Kidney epithelial cell (primary cell): ENCODE data around the gene NUCKS1. TPM values are rescaled to one million over a fixed set of nuclear protein-coding genes. Genes with fewer than 3 reads are reported as not detected.
"Not testable (repeated sequence)": the region's sequence is repeated elsewhere in the genome, so short reads cannot be mapped to it uniquely, and the experiment has no call there.

ENCODE experiments used
- DNase-seq: peaks from one replicate; pipeline ENCODE4 v3.0.0-alpha.2; 2010; ENCODE audit warnings: low read depth
- H3K27me3 ChIP-seq: 2 replicates; pipeline ENCODE4 v1.6.0; 2011; ENCODE audit warnings: low read length; ENCODE audit not compliant: control insufficient read depth, insufficient read depth
- H3K36me3 ChIP-seq: 2 replicates; pipeline ENCODE4 v1.5.1; 2011; ENCODE audit warnings: low read length; ENCODE audit not compliant: control insufficient read depth, insufficient read depth
- H3K4me3 ChIP-seq: 2 replicates; pipeline ENCODE4 v1.5.1; 2011; ENCODE audit warnings: low read depth, mild to moderate bottlenecking, control low read depth, low read length
- total RNA-seq: library from RNA; depleted of rRNA; stranded (reverse); fragments of >200 nt; gene quantifications from 2 replicates; pipeline ENCODE4 v1.2.3, GENCODE V29; 2015
- TF ChIP-seq, protein P1 (sequence below): IDR thresholded peaks from 2 replicates; pipeline ENCODE4 v1.5.1; 2011; ENCODE audit warnings: mild to moderate bottlenecking, moderate library complexity, low read length, control low read depth, inconsistent platforms; ENCODE audit not compliant: insufficient read depth, poor library complexity, severe bottlenecking

Gene NUCKS1
- total RNA-seq, 1 donor from 2014 or later: 72.6 TPM

DNA sequence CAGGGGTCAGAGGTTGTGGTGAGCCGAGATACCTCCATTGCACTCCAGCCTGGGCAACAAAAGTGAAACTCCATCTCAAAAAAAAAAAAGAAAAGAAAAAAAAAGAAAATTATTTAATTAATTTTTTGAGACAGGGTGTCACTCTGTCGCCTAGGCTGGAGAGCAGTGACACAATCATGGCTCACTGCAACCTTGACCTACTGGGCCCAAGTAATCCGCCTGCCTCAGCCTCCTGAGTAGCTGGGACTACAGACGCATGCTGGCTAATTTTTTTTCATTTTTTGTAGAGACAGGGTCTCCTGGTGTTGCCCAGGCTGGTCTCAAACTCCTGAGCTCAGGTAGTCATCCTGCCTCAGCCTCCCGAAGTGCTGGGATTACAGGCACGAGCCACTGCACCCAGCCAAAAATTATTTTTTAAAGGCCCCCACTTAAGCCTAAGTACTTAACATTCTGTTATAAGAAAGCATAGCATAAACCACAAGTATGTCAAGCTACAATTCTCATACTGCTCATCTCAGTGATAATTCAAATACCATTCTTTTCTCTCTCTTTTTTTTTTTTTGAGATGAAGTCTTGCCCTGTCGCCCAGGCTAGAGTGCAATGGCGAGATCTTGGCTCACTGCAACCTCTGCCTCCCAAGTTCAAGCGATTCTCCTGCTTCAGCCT is 19.9 kb downstream of the NUCKS1 start:
- no peak for DNase-seq
- H3K27me3 ChIP-seq: no peaks in the 10 kb centered on the region
- no peaks in the 10 kb centered on the region for H3K36me3 ChIP-seq
- TF ChIP-seq, protein P1, sequence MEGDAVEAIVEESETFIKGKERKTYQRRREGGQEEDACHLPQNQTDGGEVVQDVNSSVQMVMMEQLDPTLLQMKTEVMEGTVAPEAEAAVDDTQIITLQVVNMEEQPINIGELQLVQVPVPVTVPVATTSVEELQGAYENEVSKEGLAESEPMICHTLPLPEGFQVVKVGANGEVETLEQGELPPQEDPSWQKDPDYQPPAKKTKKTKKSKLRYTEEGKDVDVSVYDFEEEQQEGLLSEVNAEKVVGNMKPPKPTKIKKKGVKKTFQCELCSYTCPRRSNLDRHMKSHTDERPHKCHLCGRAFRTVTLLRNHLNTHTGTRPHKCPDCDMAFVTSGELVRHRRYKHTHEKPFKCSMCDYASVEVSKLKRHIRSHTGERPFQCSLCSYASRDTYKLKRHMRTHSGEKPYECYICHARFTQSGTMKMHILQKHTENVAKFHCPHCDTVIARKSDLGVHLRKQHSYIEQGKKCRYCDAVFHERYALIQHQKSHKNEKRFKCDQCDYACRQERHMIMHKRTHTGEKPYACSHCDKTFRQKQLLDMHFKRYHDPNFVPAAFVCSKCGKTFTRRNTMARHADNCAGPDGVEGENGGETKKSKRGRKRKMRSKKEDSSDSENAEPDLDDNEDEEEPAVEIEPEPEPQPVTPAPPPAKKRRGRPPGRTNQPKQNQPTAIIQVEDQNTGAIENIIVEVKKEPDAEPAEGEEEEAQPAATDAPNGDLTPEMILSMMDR: no peak
- H3K4me3 ChIP-seq: no peak overlapping the region

DNA sequence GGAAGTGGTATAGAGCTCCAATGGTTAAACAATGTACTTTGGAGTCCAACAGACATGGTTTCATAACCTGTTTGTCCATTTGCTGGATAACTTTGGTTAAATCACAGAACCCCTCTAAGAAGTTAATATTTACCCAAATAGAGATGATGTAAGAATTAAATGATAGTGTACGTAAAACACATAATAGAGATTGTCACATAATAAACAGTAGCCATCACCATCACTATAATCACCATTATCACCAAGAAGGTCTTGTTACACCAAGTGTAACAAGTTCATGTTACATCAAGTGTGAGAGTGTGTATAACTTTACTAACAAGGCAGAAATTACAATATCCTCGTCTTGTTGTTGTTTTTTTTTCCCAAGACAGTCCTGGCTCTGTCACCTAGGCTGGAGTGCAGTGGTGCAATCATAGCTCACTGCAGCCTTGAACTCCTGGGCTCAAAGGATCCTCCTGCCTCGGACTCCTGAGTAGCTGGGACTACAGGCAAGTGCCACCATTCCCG is 23.3 kb downstream of the NUCKS1 start:
- Histone ChIP-seq H3K4me3 (no peak overlapping the region), H3K27me3 (no peaks in the 10 kb centered on the region), H3K36me3 (no peaks in the 10 kb centered on the region)
- DNase-seq: no peak
- TF ChIP-seq, protein P1: no peak

DNA sequence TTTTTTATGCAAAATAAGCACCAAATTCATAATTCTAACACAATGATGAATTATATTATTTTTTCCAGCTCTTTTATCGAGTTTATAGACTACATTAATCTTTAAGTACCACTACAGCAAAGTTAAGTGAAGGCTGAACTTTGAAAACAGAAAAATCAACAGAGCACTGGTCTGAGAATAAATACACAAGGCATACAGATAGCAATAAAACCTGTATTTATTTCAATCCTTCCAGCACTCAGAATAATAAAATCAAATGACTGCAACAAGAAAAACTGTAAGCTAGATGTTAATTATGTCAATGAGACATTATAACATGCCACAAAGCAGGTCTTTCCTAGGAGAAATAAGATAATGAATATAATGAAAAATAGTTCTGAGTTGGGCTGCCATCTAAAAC is 24.5 kb downstream of the NUCKS1 start:
- H3K4me3 ChIP-seq: no peak overlapping the region
- H3K36me3 ChIP-seq: no peaks in the 10 kb centered on the region
- TF ChIP-seq, protein P1: no peak
- H3K27me3 ChIP-seq: no peaks in the 10 kb centered on the region
- no peak for DNase-seq

DNA sequence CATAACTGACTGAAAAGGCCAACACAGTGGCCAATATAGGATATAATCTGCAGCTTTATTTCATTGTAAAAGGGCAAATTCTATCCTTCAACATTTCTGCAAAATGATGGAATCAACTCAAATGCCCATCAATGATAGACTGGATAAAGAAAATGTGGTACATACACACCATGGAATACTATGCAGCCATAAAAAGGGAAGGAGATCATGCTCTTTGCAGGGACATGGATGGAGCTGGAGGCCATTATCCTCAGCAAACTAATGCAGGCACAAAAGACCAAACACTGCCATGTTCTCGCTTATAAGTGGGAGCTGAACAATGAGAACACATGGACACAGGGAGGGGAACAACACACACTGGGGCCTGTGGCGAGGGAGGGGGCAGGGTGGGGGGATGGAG is 29.2 kb downstream of the NUCKS1 start:
- not testable (repeated sequence) for H3K4me3 ChIP-seq, H3K27me3 ChIP-seq, H3K36me3 ChIP-seq, DNase-seq

DNA sequence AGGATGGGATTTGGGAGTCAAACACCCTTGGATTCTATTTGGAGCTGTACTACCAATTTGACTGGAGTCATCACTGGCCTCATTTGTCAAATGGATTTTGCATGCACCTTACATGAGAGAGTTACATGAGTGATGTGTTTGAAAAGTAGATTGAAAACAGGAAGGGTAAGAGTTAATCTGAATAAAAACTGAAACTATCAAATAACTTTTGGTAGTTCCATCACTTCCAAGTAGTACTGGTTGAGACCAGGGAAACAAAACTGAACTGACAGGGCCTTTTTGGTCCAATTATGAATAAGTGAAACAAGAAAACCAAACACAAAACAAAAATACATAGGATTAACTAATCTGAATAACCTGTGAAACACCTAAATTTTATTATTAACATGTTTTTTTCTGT is 30.2 kb downstream of the NUCKS1 start:
- TF ChIP-seq, protein P1: no peak
- no peak overlapping the region for H3K4me3 ChIP-seq
- H3K27me3 ChIP-seq: no peaks in the 10 kb centered on the region
- H3K36me3 ChIP-seq: peaks cover 2% of the 10 kb centered on the region
- no peak for DNase-seq

DNA sequence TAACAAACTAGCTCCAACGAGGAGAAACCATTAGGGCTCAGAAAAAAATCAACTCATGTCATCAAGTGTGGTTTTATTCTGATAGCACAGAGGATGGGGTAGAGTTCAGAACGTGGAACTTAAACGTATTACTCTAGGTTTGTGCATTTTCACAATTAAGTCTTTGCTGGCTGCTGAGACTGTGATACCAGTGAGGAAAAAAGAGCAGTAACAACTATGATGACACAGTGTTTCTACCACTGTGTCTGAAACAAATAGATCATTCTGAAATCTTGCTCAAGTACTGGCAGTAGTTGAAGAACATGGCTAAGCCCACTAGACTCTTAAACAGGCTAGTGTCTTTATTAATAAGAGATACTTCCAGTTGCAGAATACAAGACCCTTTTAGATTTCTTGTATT is 31.0 kb downstream of the NUCKS1 start:
- no peak overlapping the region for H3K4me3 ChIP-seq
- no peaks in the 10 kb centered on the region for H3K27me3 ChIP-seq
- TF ChIP-seq, protein P1: no peak
- H3K36me3 ChIP-seq: peaks cover 2% of the 10 kb centered on the region
- no peak for DNase-seq
